GM10847 (cell line): ENCODE measurements around the gene DQX1.

Experiments used
- POLR2A ChIP-seq: IDR thresholded peaks from 2 replicates; pipeline ENCODE4 v1.6.1; 2011; ENCODE audit not compliant: insufficient read length; ENCODE audit errors: extremely low read depth

DQX1 gene

GRCh38 chr2:74482801-74483674 is 43.0 kb downstream of the DQX1 start, which contains the start of the genes CCDC142 and TTC31:
CCDC142 (minus strand) TSS chr2:74482998; CDS start chr2:74482837, 161 bp downstream.
TTC31 (plus strand) TSS chr2:74483081; CDS start chr2:74483096, 15 bp downstream.
- peak; percentile 79 for TF ChIP-seq POLR2A

GRCh38 chr2:74481961-74482800 is 43.9 kb downstream of the DQX1 start:
- peak; percentile 7 for TF ChIP-seq POLR2A

GRCh38 chr2:74481431-74481830 is 44.6 kb downstream of the DQX1 start:
- TF ChIP-seq POLR2A, result no peak

GRCh38 chr2:74474899-74475298 is 51.1 kb downstream of the DQX1 start:
- no peak for TF ChIP-seq POLR2A

- TF ChIP-seq POLR2A, result no peak
These were observed 51.5 kb downstream of the DQX1 start for GRCh38 chr2:74474481-74474880.

GRCh38 chr2:74472945-74473258 is 53.1 kb downstream of the DQX1 start:
- TF ChIP-seq POLR2A, result no peak

- TF ChIP-seq POLR2A, result peak; percentile 94
These were observed 53.7 kb downstream of the DQX1 start, which contains the start of gene MRPL53 for GRCh38 chr2:74472086-74472944. MRPL53 (minus strand) TSS chr2:74472680; CDS start chr2:74472660, 20 bp downstream.

- no peak for TF ChIP-seq POLR2A
These were observed 54.5 kb downstream of the DQX1 start for GRCh38 chr2:74471332-74472065.
